Caco-2 (cell line): ENCODE data around the gene SASH3. TPM values are rescaled to one million over a fixed set of nuclear protein-coding genes. Genes with fewer than 3 reads are reported as not detected.

ENCODE experiments used
- BruUV-seq: library from RNA; stranded (reverse); fragments of 400-500 nt; replicated peaks from 2 replicates; lab custom pipeline; 2021; lab: Mats Ljungman, UMichigan
- CTCF ChIA-PET: fragments of 300-600 bp; sonication (Branson Sonifier 250); formaldehyde crosslinking; loops from one replicate; lab custom pipeline; 2022; ENCODE audit warnings: antibody characterized with exemption; lab: Charles Lee
- POLR2A ChIA-PET: fragments of 300-600 bp; sonication (Branson Sonifier 250); formaldehyde crosslinking; loops from one replicate; lab custom pipeline; 2022; ENCODE audit warnings: antibody characterized with exemption; lab: Charles Lee
- DNase-seq, 2 experiments: peaks; one replicate each; pipeline versions ENCODE4 v3.0.0 to v3.0.0-alpha.2; 2020 to 2022
- H3K27me3 ChIP-seq: replicated peaks from 2 replicates; pipeline ENCODE4 v1.6.0; 2011; ENCODE audit warnings: low read length; ENCODE audit not compliant: control insufficient read depth, insufficient read depth
- H3K36me3 ChIP-seq: 2 replicates; pipeline ENCODE4 v1.5.1; 2011; ENCODE audit warnings: low read length; ENCODE audit not compliant: control insufficient read depth, insufficient read depth
- H3K4me1 ChIP-seq: fragments of 250-450 bp; sonication (Bioruptor Pico); 2 replicates; pipeline ENCODE4 v1.5.1; 2020; ENCODE audit warnings: mild to moderate bottlenecking
- H3K4me3 ChIP-seq: 2 replicates; pipeline ENCODE4 v1.5.1; 2011; ENCODE audit warnings: low read depth, mild to moderate bottlenecking, control low read depth, low read length
- H3K9me3 ChIP-seq: fragments of 250-450 bp; sonication (Bioruptor Pico); 2 replicates; pipeline ENCODE4 v1.5.1; 2020; ENCODE audit warnings: mild to moderate bottlenecking, moderate library complexity
- H3K27ac Mint-ChIP-seq: one replicate; pipeline ENCODE4 v1.8.0; 2022; ENCODE audit warnings: mixed read lengths; ENCODE audit not compliant: unreplicated experiment
- H3K27me3 Mint-ChIP-seq: one replicate; pipeline ENCODE4 v1.8.0; 2022; ENCODE audit warnings: mixed read lengths; ENCODE audit not compliant: insufficient read depth, unreplicated experiment
- H3K36me3 Mint-ChIP-seq: one replicate; pipeline ENCODE4 v1.8.0; 2022; ENCODE audit warnings: mild to moderate bottlenecking, mixed read lengths; ENCODE audit not compliant: insufficient read depth, unreplicated experiment
- H3K4me1 Mint-ChIP-seq: one replicate; pipeline ENCODE4 v1.8.0; 2022; ENCODE audit warnings: low read depth, mixed read lengths; ENCODE audit not compliant: unreplicated experiment
- H3K4me3 Mint-ChIP-seq: one replicate; pipeline ENCODE4 v1.8.0; 2022; ENCODE audit warnings: mild to moderate bottlenecking, moderate library complexity, mixed read lengths; ENCODE audit not compliant: unreplicated experiment
- H3K9me3 Mint-ChIP-seq: one replicate; pipeline ENCODE4 v1.8.0; 2022; ENCODE audit warnings: mixed read lengths; ENCODE audit not compliant: unreplicated experiment
- CTCF ChIP-seq, 2 experiments: fragments of 200-600 bp in 1 of 2; IDR thresholded peaks; 1 replicate in 1 of 2; 2 replicates in 1 of 2; pipeline versions ENCODE4 v1.5.1 to v1.8.0; 2011 to 2022; ENCODE audit warnings: antibody characterized with exemption in 1 of 2, control low read depth in 1 of 2, inconsistent platforms in 1 of 2, low read depth in 1 of 2, low read length in 1 of 2, mild to moderate bottlenecking in 1 of 2, moderate library complexity in 1 of 2; ENCODE audit not compliant: insufficient read depth in 1 of 2, severe bottlenecking in 1 of 2, unreplicated experiment in 1 of 2
- intact Hi-C: fragments of 100-400 bp; cut with micrococcal nuclease; formaldehyde crosslinking; loops from one replicate; pipeline ENCODE4 v1.10.0; 2022; ENCODE audit not compliant: unreplicated experiment
- total RNA-seq: library from RNA; stranded (reverse); gene quantifications from 2 replicates; pipeline ENCODE4 v1.2.3, GENCODE V29; 2022

Gene SASH3
- total RNA-seq, 1 experiment from 2014 or later, result not detected

GRCh38 chrX:129808829-129809796 is 29.4 kb downstream of the SASH3 start:
- no peak overlapping the region for H3K27ac Mint-ChIP-seq
- no peaks in the 10 kb centered on the region for H3K36me3 ChIP-seq
- TF ChIP-seq CTCF (IDR thresholded peaks at IDR 0.05; ENCODE audit: insufficient read depth in 1 of 2, low read depth in 1 of 2, low read length in 1 of 2, severe bottlenecking in 1 of 2, unreplicated experiment in 1 of 2), result no peak
- H3K4me1 Mint-ChIP-seq, result no peaks in the 10 kb centered on the region
- BruUV-seq, result no TSS peak
- POLR2A ChIA-PET, result no interaction called here
- H3K36me3 Mint-ChIP-seq, result peaks cover 41% of the 10 kb centered on the region
- H3K27me3 ChIP-seq, result no peaks in the 10 kb centered on the region
- no peak overlapping the region for H3K4me3 Mint-ChIP-seq
- no peaks in the 10 kb centered on the region for H3K4me1 ChIP-seq
- no peaks in the 10 kb centered on the region for H3K9me3 ChIP-seq
- DNase-seq, result no peak
- CTCF ChIA-PET, result no interaction called here
- H3K27me3 Mint-ChIP-seq, result no peaks in the 10 kb centered on the region
- no peak overlapping the region for H3K4me3 ChIP-seq
- H3K9me3 Mint-ChIP-seq, result no peaks in the 10 kb centered on the region
- intact Hi-C loops, result no loop called here

GRCh38 chrX:129813662-129814368 is 34.1 kb downstream of the SASH3 start:
- DNase-seq, result no peak
- Mint-ChIP-seq H3K27ac (no peak overlapping the region), H3K36me3 (peaks cover 27% of the 10 kb centered on the region), H3K4me3 (no peak overlapping the region), H3K27me3 (no peaks in the 10 kb centered on the region), H3K4me1 (no peaks in the 10 kb centered on the region), H3K9me3 (no peaks in the 10 kb centered on the region)
- CTCF ChIA-PET, result interaction anchor here (0.6 kb wide), 1 partner anchor 177 kb away, joined by 5 read pairs; no protein-coding TSS in a partner anchor
- Histone ChIP-seq H3K9me3 (no peaks in the 10 kb centered on the region), H3K4me1 (no peaks in the 10 kb centered on the region), H3K27me3 (no peaks in the 10 kb centered on the region), H3K36me3 (no peaks in the 10 kb centered on the region), H3K4me3 (no peak overlapping the region)
- no TSS peak for BruUV-seq
- intact Hi-C loops, result no loop called here
- no peak for TF ChIP-seq CTCF (IDR thresholded peaks at IDR 0.05; ENCODE audit: insufficient read depth in 1 of 2, low read depth in 1 of 2, low read length in 1 of 2, severe bottlenecking in 1 of 2, unreplicated experiment in 1 of 2)
- POLR2A ChIA-PET, result no interaction called here

GRCh38 chrX:129818123-129818522 is 38.4 kb downstream of the SASH3 start:
- H3K4me3 ChIP-seq, result no peak overlapping the region
- Mint-ChIP-seq H3K4me1 (no peaks in the 10 kb centered on the region), H3K9me3 (no peaks in the 10 kb centered on the region), H3K4me3 (no peak overlapping the region), H3K27ac (no peak overlapping the region), H3K27me3 (no peaks in the 10 kb centered on the region), H3K36me3 (peaks cover 9% of the 10 kb centered on the region)
- ChIA-PET POLR2A (no interaction called here), CTCF (no interaction called here)
- no peaks in the 10 kb centered on the region for H3K36me3 ChIP-seq
- no peaks in the 10 kb centered on the region for H3K9me3 ChIP-seq
- DNase-seq, result no peak
- intact Hi-C loops, result no loop called here
- no peak for TF ChIP-seq CTCF (IDR thresholded peaks at IDR 0.05; ENCODE audit: insufficient read depth in 1 of 2, low read depth in 1 of 2, low read length in 1 of 2, severe bottlenecking in 1 of 2, unreplicated experiment in 1 of 2)
- BruUV-seq, result no TSS peak
- no peaks in the 10 kb centered on the region for H3K27me3 ChIP-seq
- no peaks in the 10 kb centered on the region for H3K4me1 ChIP-seq
